Body of pancreas (tissue), 4 donors: ENCODE measurements around the gene DOCK4. TPM values are rescaled to one million over a fixed set of nuclear protein-coding genes. Genes with fewer than 3 reads are reported as not detected.

Source experiments
- ATAC-seq: fragments of 150-250 bp; one replicate; pipeline ENCODE4 v1.9.1; 2016
- DNase-seq, 4 donors: peaks; one replicate each; pipeline ENCODE4 v3.0.0-alpha.2; 2019
- H3K27ac ChIP-seq, 4 donors: fragments of 200-600 bp; sonication (generic); 1 replicate in 3 of 4; 2 replicates in 1 of 4; pipeline versions ENCODE4 v1.5.1 to v1.6.1; 2016 to 2019; ENCODE audit warnings: mild to moderate bottlenecking in 1 of 4, mixed read lengths in 1 of 4, moderate library complexity in 1 of 4
- H3K27me3 ChIP-seq, 2 donors: fragments of 200-600 bp; sonication (generic); one replicate each; pipeline ENCODE4 v1.6.0; 2016; ENCODE audit warnings: mild to moderate bottlenecking in 1 of 2
- H3K36me3 ChIP-seq, 2 donors: fragments of 200-600 bp; sonication (generic); replicated peaks in 1 of 2; 2 replicates each; pipeline ENCODE4 v1.5.1; 2016; ENCODE audit warnings: low read depth in 2 of 2; ENCODE audit not compliant: insufficient read depth in 1 of 2
- H3K4me1 ChIP-seq: fragments of 200-600 bp; sonication (generic); one replicate; pipeline ENCODE4 v1.6.0; 2016
- H3K4me3 ChIP-seq, 2 donors: fragments of 200-600 bp; sonication (generic); 1 replicate in 1 of 2; 2 replicates in 1 of 2; pipeline ENCODE4 v1.5.1; 2016 to 2019
- H3K9me3 ChIP-seq, 3 donors: fragments of 200-600 bp; sonication (generic); 1 replicate in 2 of 3; 2 replicates in 1 of 3; pipeline ENCODE4 v1.5.1; 2016
- CTCF ChIP-seq, 7 experiments: fragments of 450-650 bp in 4 of 7; fragments of 200-600 bp in 3 of 7; sonication (generic) in 3 of 7; IDR thresholded peaks; one replicate each; pipeline ENCODE4 v1.5.1; 2016 to 2019; ENCODE audit warnings: antibody characterized with exemption in 7 of 7
- POLR2A ChIP-seq, 3 donors: fragments of 450-650 bp; IDR thresholded peaks; one replicate each; pipeline ENCODE4 v1.6.1; 2016; ENCODE audit warnings: antibody characterized with exemption in 3 of 3, mild to moderate bottlenecking in 2 of 3
- WGBS, 2 donors: methylation state at CpG; one replicate each; pipeline ENCODE4 v1.1.5; 2017; 5-methylcytosine and 5-hydroxymethylcytosine counted together
- intact Hi-C: fragments of 100-400 bp; cut with DNase I; formaldehyde crosslinking; loops from one replicate; pipeline ENCODE4 v1.15.1; 2023
- total RNA-seq, 2 donors: library from RNA; depleted of rRNA; stranded (reverse); fragments of >200 nt; gene quantifications; one replicate each; pipeline ENCODE4 v1.1.0, GENCODE V29; 2016

The DOCK4 gene
- total RNA-seq, 2 donors from 2014 or later: 24.9 to 34.6 TPM

GRCh38 chr7:111727905-111728634 lies 478.1 kb downstream of the DOCK4 start:
- WGBS, 2 donors: 87 to 90% methylated on average over 40 to 41 of the region's 41 CpGs
- Histone ChIP-seq H3K4me3 (no peak overlapping the region), H3K36me3 (no peaks in the 10 kb centered on the region), H3K27ac (no peak overlapping the region), H3K9me3 (no peaks in the 10 kb centered on the region), H3K27me3 (no peaks in the 10 kb centered on the region), H3K4me1 (no peaks in the 10 kb centered on the region)
- TF ChIP-seq POLR2A (IDR thresholded peaks at IDR 0.05): no peak
- TF ChIP-seq CTCF (IDR thresholded peaks at IDR 0.05): no peak
- ATAC-seq (no peak), DNase-seq (no peak)
- intact Hi-C loops: no loop called here

GRCh38 chr7:111718886-111719285 lies 487.3 kb downstream of the DOCK4 start:
- intact Hi-C loops: no loop called here
- ATAC-seq (no peak), DNase-seq (no peak)
- Histone ChIP-seq H3K36me3 (no peaks in the 10 kb centered on the region), H3K27me3 (no peaks in the 10 kb centered on the region), H3K9me3 (no peaks in the 10 kb centered on the region), H3K4me3 (no peak overlapping the region), H3K27ac (no peak overlapping the region), H3K4me1 (no peaks in the 10 kb centered on the region)
- 76 to 82% methylated on average over 3 of the region's 3 CpGs for WGBS, 2 donors
- TF ChIP-seq POLR2A (IDR thresholded peaks at IDR 0.05) (no peak), CTCF (IDR thresholded peaks at IDR 0.05) (no peak)

- intact Hi-C loops: no loop called here
- DNase-seq (no peak), ATAC-seq (no peak)
- 78 to 79% methylated on average over 4 of the region's 4 CpGs for WGBS, 2 donors
- Histone ChIP-seq H3K4me3 (no peak overlapping the region), H3K9me3 (no peaks in the 10 kb centered on the region), H3K4me1 (no peaks in the 10 kb centered on the region), H3K36me3 (no peaks in the 10 kb centered on the region), H3K27me3 (no peaks in the 10 kb centered on the region), H3K27ac (no peak overlapping the region)
- no peak for TF ChIP-seq POLR2A (IDR thresholded peaks at IDR 0.05)
- no peak for TF ChIP-seq CTCF (IDR thresholded peaks at IDR 0.05)
Observed at GRCh38 chr7:111711426-111712065, 494.7 kb downstream of the DOCK4 start.

GRCh38 chr7:111710839-111711380 lies 495.3 kb downstream of the DOCK4 start:
- Histone ChIP-seq H3K27ac (no peak overlapping the region), H3K9me3 (peaks cover 0 to 2% (median 0%) of the 10 kb centered on the region in 3 donors), H3K36me3 (no peaks in the 10 kb centered on the region), H3K4me1 (no peaks in the 10 kb centered on the region), H3K27me3 (no peaks in the 10 kb centered on the region), H3K4me3 (no peak overlapping the region)
- intact Hi-C loops: no loop called here
- no peak for ATAC-seq
- WGBS, 2 donors: 94 to 95% methylated on average over 1 of the region's 1 CpG
- DNase-seq: no peak
- TF ChIP-seq CTCF (IDR thresholded peaks at IDR 0.05): no peak
- TF ChIP-seq POLR2A (IDR thresholded peaks at IDR 0.05): no peak
